Measurements from ENCODE around the gene NKIRAS2.
"Not testable (repeated sequence)": the region's sequence is repeated elsewhere in the genome, so short reads cannot be mapped to it uniquely, and the experiment has no call there.

NKIRAS2 gene

DNA sequence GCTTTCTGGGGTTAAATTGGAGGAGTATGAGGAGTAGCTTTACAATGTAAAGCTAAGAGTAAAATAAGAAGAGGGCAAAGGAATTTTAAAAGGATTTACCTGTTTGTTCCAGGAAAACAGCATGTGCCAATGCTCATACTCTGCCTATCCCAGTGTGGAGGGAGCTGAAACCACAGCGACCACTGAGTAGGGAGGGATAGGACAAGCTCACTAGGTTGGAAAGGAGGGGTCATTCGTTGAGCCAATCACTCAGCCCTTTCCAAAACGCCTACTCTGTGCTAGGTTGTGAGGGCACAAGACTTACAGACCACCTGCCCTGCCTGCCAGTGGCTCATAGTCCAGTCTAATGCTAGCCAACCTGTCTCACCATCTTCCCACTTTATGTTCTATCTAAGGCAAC, 1.6 kb upstream of the NKIRAS2 start:
- Histone ChIP-seq H3K4me3 (ENCODE audit: low read length, poor library complexity, severe bottlenecking) (peak overlapping the region; percentile 81), H3K36me3 (ENCODE audit: insufficient read depth, low read length) (no peaks in the 10 kb centered on the region), H3K9me3 (ENCODE audit: insufficient read depth, low read depth, low read length) (no peaks in the 10 kb centered on the region), H3K9ac (ENCODE audit: low read depth, low read length, poor library complexity, severe bottlenecking) (peak overlapping the region; percentile 91), H3K4me2 (ENCODE audit: low read depth, low read length, poor library complexity, severe bottlenecking) (peak overlapping the region; percentile 92), H4K20me1 (ENCODE audit: insufficient read depth, low read length, poor library complexity, severe bottlenecking) (peaks cover 12% of the 10 kb centered on the region), H3F3A (ENCODE audit: low read depth) (no peaks in the 10 kb centered on the region), H3K27me3 (ENCODE audit: insufficient read depth, low read length, poor library complexity, severe bottlenecking) (no peaks in the 10 kb centered on the region), H3K4me1 (ENCODE audit: insufficient read depth, low read length, poor library complexity, severe bottlenecking) (peaks cover 42% of the 10 kb centered on the region), H3K79me2 (ENCODE audit: insufficient read depth, low read length) (peaks cover 67% of the 10 kb centered on the region), H3K9me2 (replicated peaks; ENCODE audit: low read depth, low read length) (no peaks in the 10 kb centered on the region), H2AFZ (ENCODE audit: low read length) (no peak overlapping the region; the same call in 1 of the 2 replicates)
- TF ChIP-seq, protein P1, sequence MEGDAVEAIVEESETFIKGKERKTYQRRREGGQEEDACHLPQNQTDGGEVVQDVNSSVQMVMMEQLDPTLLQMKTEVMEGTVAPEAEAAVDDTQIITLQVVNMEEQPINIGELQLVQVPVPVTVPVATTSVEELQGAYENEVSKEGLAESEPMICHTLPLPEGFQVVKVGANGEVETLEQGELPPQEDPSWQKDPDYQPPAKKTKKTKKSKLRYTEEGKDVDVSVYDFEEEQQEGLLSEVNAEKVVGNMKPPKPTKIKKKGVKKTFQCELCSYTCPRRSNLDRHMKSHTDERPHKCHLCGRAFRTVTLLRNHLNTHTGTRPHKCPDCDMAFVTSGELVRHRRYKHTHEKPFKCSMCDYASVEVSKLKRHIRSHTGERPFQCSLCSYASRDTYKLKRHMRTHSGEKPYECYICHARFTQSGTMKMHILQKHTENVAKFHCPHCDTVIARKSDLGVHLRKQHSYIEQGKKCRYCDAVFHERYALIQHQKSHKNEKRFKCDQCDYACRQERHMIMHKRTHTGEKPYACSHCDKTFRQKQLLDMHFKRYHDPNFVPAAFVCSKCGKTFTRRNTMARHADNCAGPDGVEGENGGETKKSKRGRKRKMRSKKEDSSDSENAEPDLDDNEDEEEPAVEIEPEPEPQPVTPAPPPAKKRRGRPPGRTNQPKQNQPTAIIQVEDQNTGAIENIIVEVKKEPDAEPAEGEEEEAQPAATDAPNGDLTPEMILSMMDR (conservative IDR thresholded peaks at IDR 0.05; ENCODE audit: low read length): no peak
- no peak for TF ChIP-seq EZH2phosphoT487 (IDR thresholded peaks at IDR 0.05; ENCODE audit: borderline replicate concordance)

DNA sequence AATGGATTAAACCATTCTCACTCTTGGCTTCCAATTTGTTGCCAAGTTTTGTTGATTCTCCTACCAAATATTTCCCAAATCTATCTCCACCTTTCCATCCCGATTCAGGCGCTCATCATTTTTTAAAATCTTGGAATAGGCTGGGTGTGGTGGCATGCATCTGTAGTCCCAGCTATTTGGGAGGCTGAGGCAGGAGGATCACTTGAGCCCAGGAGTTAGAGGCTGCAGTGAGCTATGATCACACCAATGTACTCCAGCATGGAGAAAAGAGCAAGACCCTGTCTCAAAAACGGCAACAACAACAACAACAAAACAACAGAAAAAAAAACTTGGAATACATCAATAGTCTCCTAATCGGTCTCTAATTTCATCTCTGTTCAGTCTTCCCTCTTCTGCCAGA, 902 bp upstream of the NKIRAS2 start:
- TF ChIP-seq, protein P1 (conservative IDR thresholded peaks at IDR 0.05; ENCODE audit: low read length): no peak
- no peak for TF ChIP-seq EZH2phosphoT487 (IDR thresholded peaks at IDR 0.05; ENCODE audit: borderline replicate concordance)
- no peaks in the 10 kb centered on the region for H3K9me3 ChIP-seq (ENCODE audit: insufficient read depth, low read depth, low read length)
- H3K4me3 ChIP-seq (ENCODE audit: low read length, poor library complexity, severe bottlenecking): no peak overlapping the region
- peaks cover 4% of the 10 kb centered on the region; the same call in 1 of the 2 replicates for H3K36me3 ChIP-seq (ENCODE audit: insufficient read depth, low read length)
- H4K20me1 ChIP-seq (ENCODE audit: insufficient read depth, low read length, poor library complexity, severe bottlenecking): peaks cover 9% of the 10 kb centered on the region
- peaks cover 38% of the 10 kb centered on the region for H3K4me1 ChIP-seq (ENCODE audit: insufficient read depth, low read length, poor library complexity, severe bottlenecking)
- no peaks in the 10 kb centered on the region for H3K9me2 ChIP-seq (replicated peaks; ENCODE audit: low read depth, low read length)
- peaks cover 60% of the 10 kb centered on the region for H3K79me2 ChIP-seq (ENCODE audit: insufficient read depth, low read length)
- no peak overlapping the region for H2AFZ ChIP-seq (ENCODE audit: low read length)
- no peaks in the 10 kb centered on the region for H3K27me3 ChIP-seq (ENCODE audit: insufficient read depth, low read length, poor library complexity, severe bottlenecking)
- no peaks in the 10 kb centered on the region for H3F3A ChIP-seq (ENCODE audit: low read depth)
- H3K9ac ChIP-seq (ENCODE audit: low read depth, low read length, poor library complexity, severe bottlenecking): no peak overlapping the region
- H3K4me2 ChIP-seq (ENCODE audit: low read depth, low read length, poor library complexity, severe bottlenecking): no peak overlapping the region

DNA sequence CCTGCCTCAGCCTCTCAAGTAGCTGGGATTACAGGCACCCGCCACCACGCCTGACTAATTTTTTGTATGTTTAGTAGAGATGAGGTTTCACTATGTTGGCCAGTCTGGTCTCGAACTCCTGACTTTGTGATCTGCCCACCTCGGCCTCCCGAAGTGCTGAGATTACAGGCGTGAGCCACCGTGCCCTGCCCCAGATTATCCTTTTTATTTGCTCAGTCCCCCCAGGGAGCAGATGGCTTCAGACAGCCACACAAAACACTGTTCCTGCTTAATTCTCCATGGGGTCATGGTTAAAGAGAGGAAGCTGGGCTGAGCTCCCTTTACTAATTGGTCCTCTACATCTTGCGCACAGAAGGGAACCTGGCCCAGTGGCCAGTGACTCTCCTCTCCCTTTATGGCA, 955 bp downstream of the NKIRAS2 start:
- H3K36me3 ChIP-seq (ENCODE audit: insufficient read depth, low read length); H3K27me3 ChIP-seq (ENCODE audit: insufficient read depth, low read length, poor library complexity, severe bottlenecking); H3F3A ChIP-seq (ENCODE audit: low read depth); H2AFZ ChIP-seq (ENCODE audit: low read length); H3K9me2 ChIP-seq (replicated peaks; ENCODE audit: low read depth, low read length); H3K9me3 ChIP-seq (ENCODE audit: insufficient read depth, low read depth, low read length); H4K20me1 ChIP-seq (ENCODE audit: insufficient read depth, low read length, poor library complexity, severe bottlenecking): not testable (repeated sequence)
- Histone ChIP-seq H3K4me1 (ENCODE audit: insufficient read depth, low read length, poor library complexity, severe bottlenecking) (peaks cover 36% of the 10 kb centered on the region), H3K4me3 (ENCODE audit: low read length, poor library complexity, severe bottlenecking) (peak overlapping the region; percentile 94), H3K9ac (ENCODE audit: low read depth, low read length, poor library complexity, severe bottlenecking) (peak overlapping the region; percentile 96), H3K79me2 (ENCODE audit: insufficient read depth, low read length) (peaks cover 42% of the 10 kb centered on the region), H3K4me2 (ENCODE audit: low read depth, low read length, poor library complexity, severe bottlenecking) (peak overlapping the region; percentile 74)

All from Loucy (cell line).